DND-41 (cell line): ENCODE data around the gene ADGRG4.

Experiments
- ATAC-seq: fragments of 200-7000 bp; cut with Tn5 transposase; 3 replicates; pipeline ENCODE4 v1.9.1; 2021; ENCODE audit warnings: low read depth; ENCODE audit not compliant: insufficient read depth
- DNase-seq: peaks from one replicate; pipeline ENCODE4 v3.0.0-alpha.2; 2020
- H2AFZ ChIP-seq: 2 replicates; pipeline ENCODE4 v1.6.0; 2012; ENCODE audit warnings: low read depth, low read length
- H3K27ac ChIP-seq: 2 replicates; pipeline ENCODE4 v1.5.1; 2012; ENCODE audit warnings: low read length, inconsistent platforms
- H3K27me3 ChIP-seq: fragments of 200-600 bp; sonication (generic); 2 replicates; pipeline ENCODE4 v1.6.0; 2012; ENCODE audit warnings: low read length, mild to moderate bottlenecking, inconsistent platforms; ENCODE audit not compliant: insufficient read depth, poor library complexity
- H3K36me3 ChIP-seq: 2 replicates; pipeline ENCODE4 v1.5.1; 2012; ENCODE audit warnings: low read length, inconsistent platforms; ENCODE audit not compliant: insufficient read depth
- H3K4me1 ChIP-seq: 2 replicates; pipeline ENCODE4 v1.5.1; 2012; ENCODE audit warnings: mild to moderate bottlenecking, low read length; ENCODE audit not compliant: insufficient read depth
- H3K4me2 ChIP-seq: 2 replicates; pipeline ENCODE4 v1.6.0; 2012; ENCODE audit warnings: mild to moderate bottlenecking, moderate library complexity, low read length, inconsistent platforms; ENCODE audit not compliant: insufficient read depth
- H3K4me3 ChIP-seq, 2 experiments: fragments of 200-600 bp in 1 of 2; shearing (Covaris generic) in 1 of 2; 2 replicates each; pipeline ENCODE4 v1.5.1; 2012 to 2016; ENCODE audit warnings: inconsistent platforms in 2 of 2, low read length in 2 of 2, mild to moderate bottlenecking in 2 of 2, low read depth in 1 of 2, moderate library complexity in 1 of 2
- H3K79me2 ChIP-seq: 2 replicates; pipeline ENCODE4 v1.6.0; 2012; ENCODE audit warnings: low read length, inconsistent platforms; ENCODE audit not compliant: insufficient read depth
- H3K9ac ChIP-seq: 2 replicates; pipeline ENCODE4 v1.6.0; 2012; ENCODE audit warnings: low read depth, mild to moderate bottlenecking, inconsistent platforms, low read length, moderate library complexity
- H3K9me3 ChIP-seq: 2 replicates; pipeline ENCODE4 v1.5.1; 2012; ENCODE audit warnings: low read length, moderate library complexity, mild to moderate bottlenecking, inconsistent platforms; ENCODE audit not compliant: insufficient read depth, severe bottlenecking
- H4K20me1 ChIP-seq: 2 replicates; pipeline ENCODE4 v1.6.0; 2012; ENCODE audit warnings: low read length; ENCODE audit not compliant: insufficient read depth
- EZH2 ChIP-seq: IDR thresholded peaks from 3 replicates; pipeline ENCODE4 v1.6.1; 2012; ENCODE audit warnings: borderline replicate concordance, low read depth, mild to moderate bottlenecking, moderate library complexity, low read length, inconsistent platforms; ENCODE audit not compliant: severe bottlenecking
- TF ChIP-seq, protein P1 (sequence below): IDR thresholded peaks from 2 replicates; pipeline ENCODE4 v1.5.1; 2012; ENCODE audit warnings: borderline replicate concordance, low read length, moderate library complexity, mild to moderate bottlenecking; ENCODE audit not compliant: poor library complexity, severe bottlenecking; ENCODE audit errors: extremely low read depth

ADGRG4 gene

GRCh38 chrX:136321532-136321931 lies 20.8 kb downstream of the ADGRG4 start:
- H3K36me3 ChIP-seq, result no peaks in the 10 kb centered on the region
- H3K4me3 ChIP-seq, result no peak overlapping the region
- DNase-seq (no peak), ATAC-seq (no peak)
- no peaks in the 10 kb centered on the region for H3K9me3 ChIP-seq
- no peaks in the 10 kb centered on the region for H3K4me1 ChIP-seq
- TF ChIP-seq, protein P1, sequence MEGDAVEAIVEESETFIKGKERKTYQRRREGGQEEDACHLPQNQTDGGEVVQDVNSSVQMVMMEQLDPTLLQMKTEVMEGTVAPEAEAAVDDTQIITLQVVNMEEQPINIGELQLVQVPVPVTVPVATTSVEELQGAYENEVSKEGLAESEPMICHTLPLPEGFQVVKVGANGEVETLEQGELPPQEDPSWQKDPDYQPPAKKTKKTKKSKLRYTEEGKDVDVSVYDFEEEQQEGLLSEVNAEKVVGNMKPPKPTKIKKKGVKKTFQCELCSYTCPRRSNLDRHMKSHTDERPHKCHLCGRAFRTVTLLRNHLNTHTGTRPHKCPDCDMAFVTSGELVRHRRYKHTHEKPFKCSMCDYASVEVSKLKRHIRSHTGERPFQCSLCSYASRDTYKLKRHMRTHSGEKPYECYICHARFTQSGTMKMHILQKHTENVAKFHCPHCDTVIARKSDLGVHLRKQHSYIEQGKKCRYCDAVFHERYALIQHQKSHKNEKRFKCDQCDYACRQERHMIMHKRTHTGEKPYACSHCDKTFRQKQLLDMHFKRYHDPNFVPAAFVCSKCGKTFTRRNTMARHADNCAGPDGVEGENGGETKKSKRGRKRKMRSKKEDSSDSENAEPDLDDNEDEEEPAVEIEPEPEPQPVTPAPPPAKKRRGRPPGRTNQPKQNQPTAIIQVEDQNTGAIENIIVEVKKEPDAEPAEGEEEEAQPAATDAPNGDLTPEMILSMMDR, result no peak
- TF ChIP-seq EZH2, result no peak
- no peaks in the 10 kb centered on the region for H4K20me1 ChIP-seq
- no peaks in the 10 kb centered on the region for H3K79me2 ChIP-seq
- no peak overlapping the region for H3K27ac ChIP-seq
- H3K27me3 ChIP-seq, result no peaks in the 10 kb centered on the region
- H3K4me2 ChIP-seq, result no peak overlapping the region
- H2AFZ ChIP-seq, result no peak overlapping the region
- no peak overlapping the region for H3K9ac ChIP-seq

DNA sequence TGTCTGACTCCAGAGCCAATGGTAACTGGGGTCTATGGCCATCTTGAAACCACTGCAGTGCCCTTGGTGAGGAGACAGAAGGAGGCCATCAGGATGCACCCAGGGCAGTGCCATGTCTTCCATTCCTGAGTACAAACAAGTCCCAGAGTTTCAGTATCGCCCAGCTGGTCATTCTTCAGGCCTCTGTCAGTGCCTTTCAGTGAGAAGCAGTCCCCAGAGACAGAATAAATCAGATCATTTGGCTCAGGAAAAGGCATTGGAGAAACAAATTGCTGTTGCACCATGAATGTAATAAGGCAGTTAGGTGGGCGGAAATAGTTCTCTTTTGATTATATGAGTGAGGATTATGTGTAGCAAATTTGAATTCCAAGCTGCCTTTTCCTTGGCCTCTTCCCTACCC lies 21.3 kb downstream of the ADGRG4 start:
- Histone ChIP-seq H3K4me2 (no peak overlapping the region), H3K27ac (no peak overlapping the region), H3K36me3 (no peaks in the 10 kb centered on the region), H3K79me2 (no peaks in the 10 kb centered on the region), H3K9me3 (no peaks in the 10 kb centered on the region), H3K4me3 (no peak overlapping the region), H4K20me1 (no peaks in the 10 kb centered on the region), H3K27me3 (no peaks in the 10 kb centered on the region), H3K4me1 (no peaks in the 10 kb centered on the region), H2AFZ (no peak overlapping the region), H3K9ac (no peak overlapping the region)
- no peak for TF ChIP-seq EZH2
- TF ChIP-seq, protein P1, result no peak
- DNase-seq (no peak), ATAC-seq (no peak)

GRCh38 chrX:136325377-136325776 lies 24.6 kb downstream of the ADGRG4 start:
- Histone ChIP-seq H3K36me3 (no peaks in the 10 kb centered on the region), H3K79me2 (no peaks in the 10 kb centered on the region), H3K27me3 (no peaks in the 10 kb centered on the region), H3K9me3 (no peaks in the 10 kb centered on the region), H3K4me2 (no peak overlapping the region), H3K9ac (no peak overlapping the region), H4K20me1 (no peaks in the 10 kb centered on the region), H3K27ac (no peak overlapping the region), H3K4me1 (no peaks in the 10 kb centered on the region), H3K4me3 (no peak overlapping the region), H2AFZ (no peak overlapping the region)
- no peak for TF ChIP-seq EZH2
- TF ChIP-seq, protein P1, result no peak
- DNase-seq, result no peak
- ATAC-seq, result no peak

GRCh38 chrX:136328933-136329332 lies 28.2 kb downstream of the ADGRG4 start:
- Histone ChIP-seq H3K36me3 (no peaks in the 10 kb centered on the region), H3K79me2 (no peaks in the 10 kb centered on the region), H3K9me3 (no peaks in the 10 kb centered on the region), H3K27ac (no peak overlapping the region), H2AFZ (no peak overlapping the region), H3K4me3 (no peak overlapping the region), H3K9ac (no peak overlapping the region), H3K27me3 (no peaks in the 10 kb centered on the region), H3K4me1 (no peaks in the 10 kb centered on the region), H3K4me2 (no peak overlapping the region), H4K20me1 (no peaks in the 10 kb centered on the region)
- TF ChIP-seq, protein P1, result no peak
- no peak for TF ChIP-seq EZH2
- no peak for ATAC-seq
- no peak for DNase-seq
